D341Med (cell line): ENCODE data around the gene RAB31.
"Not testable (repeated sequence)": the region's sequence is repeated elsewhere in the genome, so short reads cannot be mapped to it uniquely, and the experiment has no call there.

Source experiments
- DNase-seq: peaks from one replicate; pipeline ENCODE4 v3.0.0; 2012; ENCODE audit warnings: low spot score

RAB31 gene

GRCh38 chr18:9708057-9708433 lies at the start of gene RAB31:
Gene RAB31, plus strand, starts transcription at chr18:9708301. Its CDS starts 105 bp downstream, at chr18:9708406.
- DNase-seq, result peak; percentile 74

DNA sequence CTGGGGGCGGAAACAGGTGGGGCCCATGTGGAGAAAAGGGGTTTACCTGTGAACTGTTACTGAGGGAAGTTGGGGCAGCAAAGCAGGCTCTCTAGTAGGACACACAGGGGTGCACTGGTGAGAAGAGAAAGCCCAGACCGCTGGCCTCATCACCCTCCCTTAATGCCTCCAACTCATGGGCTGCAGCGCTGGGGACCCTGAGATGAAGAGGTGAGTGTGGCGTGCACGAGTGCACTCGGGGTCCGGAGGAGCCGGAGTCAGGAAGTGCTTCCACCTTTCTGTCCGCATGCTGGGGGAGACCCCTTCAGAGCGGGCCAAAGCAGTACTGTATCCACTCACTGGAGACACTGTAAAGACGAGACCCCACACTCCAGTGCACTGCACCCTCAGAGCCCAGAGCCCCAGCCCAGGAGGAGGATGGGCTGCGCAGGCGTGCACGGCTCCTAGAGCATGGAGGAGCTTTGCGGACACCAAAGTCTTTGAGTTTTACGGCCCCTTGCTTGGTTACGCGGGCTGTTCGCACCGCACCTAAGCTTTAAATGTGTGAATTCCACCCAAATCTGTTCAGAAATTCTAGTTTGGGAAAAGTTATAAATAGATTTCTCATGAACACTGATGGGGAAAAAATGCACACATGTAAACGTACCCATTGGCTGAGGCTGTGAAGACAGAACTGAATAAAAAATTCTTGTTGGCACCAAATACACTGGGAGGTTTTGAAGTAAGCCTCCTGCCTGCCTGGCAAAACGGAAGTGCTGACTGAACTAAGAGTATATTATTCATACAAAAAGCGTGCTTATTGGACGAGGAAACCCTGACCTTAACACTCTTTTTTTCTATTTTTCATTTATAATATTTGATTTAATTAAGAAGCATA lies 48.4 kb upstream of the RAB31 start:
- no peak for DNase-seq

GRCh38 chr18:9661564-9661963 lies 46.5 kb upstream of the RAB31 start:
- no peak for DNase-seq

DNA sequence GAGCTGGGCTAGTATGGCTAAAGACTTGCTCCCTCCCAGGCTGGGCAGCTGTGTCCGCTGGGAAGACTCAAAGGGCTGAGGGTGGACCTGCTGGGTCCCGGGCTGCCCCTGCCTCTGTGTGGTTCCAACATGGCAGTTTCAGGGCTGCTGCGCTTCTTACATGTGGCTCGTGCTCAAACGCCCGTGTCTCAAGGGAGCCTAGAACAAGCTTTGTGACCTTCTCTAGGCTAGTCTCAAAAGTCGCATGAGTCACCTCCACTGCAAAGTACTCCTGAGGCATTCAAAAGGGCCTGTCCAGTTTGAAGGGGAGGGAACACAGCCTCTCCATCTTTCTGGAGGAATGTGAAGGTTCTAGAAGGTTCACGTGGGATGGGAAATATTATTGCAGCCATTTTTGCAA lies 44.7 kb upstream of the RAB31 start:
- DNase-seq, result no peak

- no peak for DNase-seq
Observed at GRCh38 chr18:9665314-9665713, 42.8 kb upstream of the RAB31 start.

- DNase-seq, result no peak
Observed at GRCh38 chr18:9666548-9666947, 41.6 kb upstream of the RAB31 start.

- DNase-seq, result no peak
Observed at GRCh38 chr18:9669016-9669415, 39.1 kb upstream of the RAB31 start.

DNA sequence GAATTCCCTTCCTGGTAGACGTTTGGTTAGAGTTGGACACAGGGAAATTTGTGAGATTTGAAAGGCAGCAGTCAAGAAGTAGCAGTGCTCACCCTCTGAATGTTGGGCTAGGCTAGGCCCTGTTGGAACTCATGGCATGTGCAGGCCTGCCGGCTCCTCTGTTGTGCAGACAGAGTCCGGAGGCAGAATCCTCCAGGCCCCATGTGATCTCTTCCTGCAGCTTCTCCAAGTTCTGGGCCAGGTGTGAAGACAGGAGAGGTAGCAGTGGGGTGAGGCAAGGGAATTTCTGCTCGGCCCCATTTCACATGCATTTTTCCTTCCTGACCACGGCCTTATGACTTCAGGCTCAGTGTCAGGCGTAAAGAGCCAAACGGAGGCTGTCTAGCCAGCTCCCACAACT lies 36.9 kb upstream of the RAB31 start:
- no peak for DNase-seq

GRCh38 chr18:9673296-9674251 lies 34.5 kb upstream of the RAB31 start:
- DNase-seq, result no peak

GRCh38 chr18:9678216-9678615 lies 29.9 kb upstream of the RAB31 start:
- not testable (repeated sequence) for DNase-seq

GRCh38 chr18:9679125-9679524 lies 29.0 kb upstream of the RAB31 start:
- DNase-seq, result no peak

DNA sequence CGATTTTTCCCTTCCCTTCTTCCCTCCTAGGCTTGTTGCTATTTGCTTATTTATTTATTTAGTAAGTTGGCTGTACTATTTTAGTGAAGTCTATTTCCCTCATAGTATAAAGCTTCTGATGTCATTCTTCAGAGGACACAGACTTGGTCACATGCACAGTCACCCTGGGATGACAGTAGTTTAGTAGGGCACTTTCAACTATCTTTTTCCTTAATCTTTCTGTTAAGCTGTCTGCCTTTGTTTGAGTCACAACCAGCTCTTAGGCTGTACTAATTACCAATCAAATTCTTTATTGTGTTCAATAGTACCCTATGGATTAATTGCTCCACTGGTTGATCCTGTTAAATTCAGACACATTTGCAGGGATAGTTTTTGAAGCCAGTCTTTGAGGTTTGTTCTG lies 26.9 kb upstream of the RAB31 start:
- no peak for DNase-seq

- DNase-seq, result no peak
Observed at GRCh38 chr18:9682572-9682971, 25.5 kb upstream of the RAB31 start.

DNA sequence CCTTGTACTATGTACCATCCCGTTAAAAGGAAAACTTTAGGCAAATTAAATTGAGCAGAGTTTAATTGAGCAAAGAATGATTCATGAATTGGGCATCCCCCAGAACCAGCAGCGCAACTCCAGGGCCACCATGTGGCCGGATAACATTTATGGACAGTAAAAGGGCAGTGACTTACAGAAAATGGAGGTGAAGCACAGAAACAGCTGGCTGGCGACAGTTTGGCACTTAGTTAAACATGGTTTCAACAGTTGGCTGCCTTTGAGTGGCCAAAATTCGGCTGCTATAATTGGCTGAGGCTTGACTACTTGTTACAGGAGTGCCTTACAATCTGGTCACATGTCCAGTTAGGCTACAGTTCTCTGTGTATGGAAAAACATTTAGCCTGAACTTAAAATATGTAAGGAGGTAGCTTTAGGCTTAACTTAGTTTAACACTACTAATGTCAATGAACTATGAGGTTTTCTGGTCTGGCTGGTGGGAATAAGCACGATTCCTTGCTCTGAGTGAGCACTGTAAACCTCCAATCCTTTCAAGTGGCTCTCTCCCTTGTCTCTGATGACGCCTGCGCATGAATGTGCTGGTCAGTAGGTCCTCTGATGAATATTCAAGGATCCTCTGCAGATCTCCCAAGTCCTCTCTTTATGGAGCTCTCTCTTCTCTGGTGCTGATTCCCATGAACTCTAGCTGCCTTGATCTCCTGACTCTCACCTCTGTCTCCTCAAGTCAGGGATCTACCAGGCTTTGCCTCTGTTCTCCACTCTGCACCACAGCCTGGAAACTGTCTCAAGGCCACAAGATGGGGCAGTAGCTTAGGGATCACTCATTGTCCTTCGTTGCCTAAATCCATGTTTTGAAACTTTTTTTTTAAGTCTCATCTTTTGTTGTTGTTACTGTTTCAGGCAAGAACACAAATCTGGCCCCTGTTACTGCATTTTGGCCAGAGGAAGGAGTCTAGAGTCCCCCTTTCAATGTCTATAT lies 24.4 kb upstream of the RAB31 start:
- no peak for DNase-seq

- DNase-seq, result no peak
Observed at GRCh38 chr18:9684881-9685614, 23.1 kb upstream of the RAB31 start.

GRCh38 chr18:9685615-9685890 lies 22.5 kb upstream of the RAB31 start:
- DNase-seq, result no peak

GRCh38 chr18:9688036-9688741 lies 19.9 kb upstream of the RAB31 start:
- no peak for DNase-seq

DNA sequence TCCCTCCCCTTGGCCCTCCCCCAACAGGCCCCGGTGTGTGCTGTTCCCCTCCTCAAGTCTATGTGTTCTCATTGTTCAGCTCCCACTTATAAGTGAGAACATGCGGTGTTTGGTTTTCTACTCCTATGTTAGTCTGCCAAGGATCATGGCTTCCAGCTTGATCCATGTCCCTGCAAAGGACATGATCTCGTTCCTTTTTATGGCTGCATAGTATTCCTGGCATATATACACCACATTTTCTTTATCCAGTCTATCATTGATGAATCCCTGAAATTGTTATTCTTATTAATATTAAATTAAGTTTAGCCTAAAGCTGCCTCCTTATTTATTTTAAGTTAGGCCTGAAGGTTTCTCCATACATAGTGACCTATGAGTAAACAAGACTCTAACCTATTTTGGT lies 18.8 kb upstream of the RAB31 start:
- DNase-seq, result no peak

- no peak for DNase-seq
Observed at GRCh38 chr18:9690418-9691188, 17.5 kb upstream of the RAB31 start.

DNA sequence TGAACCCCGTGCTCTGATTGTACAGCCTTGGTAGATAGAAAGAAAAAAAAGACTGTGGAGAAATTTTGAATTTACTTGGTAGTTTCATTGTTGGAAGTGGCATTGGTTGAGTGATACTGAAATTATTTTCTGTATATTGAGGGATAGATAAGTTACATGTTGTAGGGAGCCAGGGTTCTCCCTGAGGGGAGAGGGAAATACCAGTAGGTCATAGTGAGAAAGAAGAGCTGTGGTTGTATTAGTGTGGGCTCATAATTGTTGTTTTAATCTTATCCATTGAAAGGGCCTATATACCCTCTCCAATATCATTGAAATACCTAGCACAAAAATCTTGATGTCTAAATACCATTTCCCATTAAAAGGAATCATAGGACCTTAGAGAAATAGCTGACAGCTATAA lies 16.9 kb upstream of the RAB31 start:
- no peak for DNase-seq
